HG02885 (cell line): ENCODE measurements around the gene MRPS2.

ENCODE experiments used
- ATAC-seq: cut with Tn5 transposase; IDR thresholded peaks from one replicate; pipeline ENCODE4 v1.9.1; 2021; ENCODE audit warnings: mild to moderate bottlenecking; ENCODE audit not compliant: unreplicated experiment, poor library complexity

Gene MRPS2

DNA sequence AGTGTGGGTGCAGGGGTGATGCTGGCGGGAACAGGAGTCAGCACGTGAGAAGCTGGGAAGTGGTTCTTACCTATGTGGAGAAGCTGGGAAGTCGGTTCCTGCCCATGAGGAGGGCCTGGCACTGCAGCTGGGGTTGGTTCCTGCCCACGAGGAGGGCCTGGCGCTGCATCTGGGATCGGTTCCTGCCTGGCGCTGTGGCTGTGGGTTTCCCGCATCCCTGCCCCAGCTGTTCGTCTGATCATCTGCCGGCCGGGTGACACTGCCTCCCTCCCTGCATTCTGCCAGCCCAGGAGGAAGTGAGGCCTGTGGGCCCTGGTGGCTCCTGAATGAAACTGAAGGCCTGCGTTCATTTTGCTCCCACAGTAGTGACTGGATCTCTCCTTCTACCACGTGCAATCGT lies 50.5 kb downstream of the MRPS2 start:
- no peak for ATAC-seq

- no peak for ATAC-seq
Observed at GRCh38 chr9:135551456-135551855, 51.0 kb downstream of the MRPS2 start.

DNA sequence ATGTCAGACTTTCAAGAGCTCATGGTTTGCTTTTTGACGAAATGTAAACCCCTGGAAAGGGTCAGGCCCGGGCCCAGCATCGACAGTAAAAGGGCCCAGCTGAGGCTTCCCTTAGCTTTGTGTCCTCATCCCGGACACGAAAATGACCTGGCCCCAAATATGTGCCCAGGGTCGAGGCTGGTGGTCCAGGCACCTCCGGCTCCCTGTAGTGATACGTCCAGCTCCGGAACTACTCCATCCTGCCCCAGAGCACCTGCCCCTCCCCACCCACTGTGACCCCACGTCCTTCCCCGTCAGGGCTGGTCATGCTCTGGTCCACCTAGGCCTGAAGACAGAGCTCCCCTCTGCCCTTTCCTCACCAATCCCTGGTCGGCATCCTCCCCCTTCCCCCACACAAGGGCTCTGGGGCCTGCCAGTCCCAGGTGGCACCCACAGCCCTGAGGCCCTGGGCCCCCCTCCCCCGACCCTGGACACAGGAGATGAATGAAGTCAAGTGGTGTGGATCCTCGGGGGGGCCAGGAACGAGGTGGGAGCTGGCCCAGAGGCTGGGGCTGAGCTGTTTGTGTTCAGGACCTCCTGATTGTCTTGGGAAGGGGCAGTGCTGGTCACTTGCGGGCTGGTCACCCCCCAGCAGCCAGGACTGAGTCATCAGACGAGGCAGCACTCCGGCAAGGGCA lies 51.7 kb downstream of the MRPS2 start:
- ATAC-seq = no peak

DNA sequence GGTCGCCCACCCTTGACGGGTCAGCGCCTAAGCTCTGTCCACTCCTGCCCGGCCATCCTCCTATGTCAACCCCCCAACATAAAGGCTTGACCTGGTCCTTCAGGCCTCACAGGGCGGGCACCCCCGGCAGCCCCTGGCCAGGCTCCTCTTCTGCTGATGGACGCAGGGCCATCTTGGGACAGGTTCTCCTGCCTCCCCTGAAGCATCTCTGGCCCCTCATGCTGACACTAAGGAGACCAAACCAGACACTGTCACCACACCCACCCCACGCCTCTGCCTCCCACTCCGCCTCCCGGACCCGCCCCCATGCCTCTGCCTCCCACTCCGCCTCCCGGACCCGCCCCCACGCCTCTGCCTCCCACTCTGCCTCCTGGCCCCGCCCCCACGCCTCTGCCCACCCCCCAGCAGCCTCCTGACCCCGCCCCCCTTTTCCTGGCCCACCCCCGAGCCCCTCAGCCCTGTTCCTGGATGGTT lies 52.3 kb downstream of the MRPS2 start:
- no peak for ATAC-seq
